SU-DHL-6 (cell line): Measurements from ENCODE around the gene GALNT16.
A peak's percentile ranks its signal among the peaks of the same experiment; 100 is the strongest.

Experiments used
- H2AFZ ChIP-seq: fragments of 200-600 bp; sonication (generic); 2 replicates; pipeline ENCODE4 v1.6.1; 2014; ENCODE audit warnings: low read depth, mild to moderate bottlenecking, moderate library complexity, mixed read lengths, antibody characterized with exemption, low read length; ENCODE audit not compliant: severe bottlenecking
- H3F3A ChIP-seq: fragments of 200-600 bp; shearing (Covaris generic); 2 replicates; pipeline ENCODE4 v1.6.0; 2016; ENCODE audit warnings: antibody characterized with exemption, mild to moderate bottlenecking; ENCODE audit not compliant: insufficient read depth
- H3K27ac ChIP-seq: fragments of 200-600 bp; sonication (generic); 2 replicates; pipeline ENCODE4 v1.5.1; 2016; ENCODE audit warnings: low read depth, mild to moderate bottlenecking, low read length, moderate library complexity, mixed read lengths
- H3K27me3 ChIP-seq: fragments of 200-600 bp; sonication (generic), shearing (Covaris generic); 2 replicates; pipeline ENCODE4 v1.6.0; 2014; ENCODE audit warnings: mild to moderate bottlenecking, low read length
- H3K36me3 ChIP-seq: fragments of 200-600 bp; sonication (generic); 2 replicates; pipeline ENCODE4 v1.6.1; 2014; ENCODE audit warnings: mild to moderate bottlenecking, low read length, mixed read lengths
- H3K4me2 ChIP-seq: fragments of 300-600, 200-600 bp; shearing (Covaris generic), sonication (generic); 2 replicates; pipeline ENCODE4 v1.6.0; 2014; ENCODE audit warnings: low read length, low read depth, mild to moderate bottlenecking; ENCODE audit not compliant: poor library complexity, severe bottlenecking
- H3K4me3 ChIP-seq: fragments of 200-600 bp; sonication (generic); 2 replicates; pipeline ENCODE4 v1.5.1; 2014; ENCODE audit warnings: antibody characterized with exemption, low read length, mild to moderate bottlenecking, mixed read lengths; ENCODE audit not compliant: insufficient read depth, poor library complexity, severe bottlenecking
- H3K79me2 ChIP-seq: fragments of 200-600 bp; sonication (generic); 2 replicates; pipeline ENCODE4 v1.6.1; 2014; ENCODE audit warnings: mild to moderate bottlenecking, low read length, moderate library complexity; ENCODE audit not compliant: insufficient read depth
- H3K9ac ChIP-seq: fragments of 200-600 bp; sonication (generic); 2 replicates; pipeline ENCODE4 v1.7.0; 2014; ENCODE audit warnings: mild to moderate bottlenecking, low read length
- H3K9me2 ChIP-seq: fragments of 200-600 bp; sonication (generic); replicated peaks from 2 replicates; pipeline ENCODE4 v1.6.1; 2014; ENCODE audit warnings: low read length; ENCODE audit not compliant: insufficient read depth
- H3K9me3 ChIP-seq: fragments of 200-600 bp; sonication (generic); 2 replicates; pipeline ENCODE4 v1.6.1; 2014; ENCODE audit warnings: low read length, mixed read lengths; ENCODE audit not compliant: insufficient read depth
- H4K20me1 ChIP-seq: fragments of 200-600 bp; sonication (generic); 2 replicates; pipeline ENCODE4 v1.6.1; 2014; ENCODE audit warnings: low read depth, mild to moderate bottlenecking, antibody characterized with exemption, low read length, moderate library complexity, mixed read lengths
- CTCF ChIP-seq: fragments of 200-600 bp; sonication (generic); IDR thresholded peaks from one replicate; pipeline ENCODE4 v1.5.1; 2017; ENCODE audit warnings: antibody characterized with exemption, mild to moderate bottlenecking, low read length, moderate library complexity; ENCODE audit not compliant: insufficient read depth, poor library complexity, severe bottlenecking
- EZH2phosphoT487 ChIP-seq: fragments of 200-600 bp; sonication (generic), shearing (Covaris generic); conservative IDR thresholded peaks from 2 replicates; pipeline ENCODE4 v1.6.1; 2018; ENCODE audit warnings: mild to moderate bottlenecking, antibody characterized with exemption, low read length, moderate library complexity, mixed read lengths

GALNT16 gene

GRCh38 chr14:69398053-69398817, 138.3 kb downstream of the GALNT16 start, which contains the start of the genes ERH and SLC39A9:
TSS of gene ERH (minus strand) at chr14:69398299. CDS start at chr14:69398233, 66 bp downstream.
TSS of gene SLC39A9 (plus strand) at chr14:69398692. CDS start at chr14:69399370, 678 bp downstream.
- H3K79me2 ChIP-seq = peaks cover 94% of the 10 kb centered on the region

GRCh38 chr14:69398818-69399210, 138.9 kb downstream of the GALNT16 start:
- Histone ChIP-seq H4K20me1 (peaks cover 15% of the 10 kb centered on the region), H3K4me3 (peak overlapping the region; percentile 78), H3K27me3 (no peaks in the 10 kb centered on the region), H3K9ac (peak overlapping the region; percentile 96), H3K9me3 (no peaks in the 10 kb centered on the region), H3K36me3 (peaks cover 25% of the 10 kb centered on the region), H3F3A (no peaks in the 10 kb centered on the region), H2AFZ (peak overlapping the region; percentile 24), H3K9me2 (no peaks in the 10 kb centered on the region), H3K4me2 (peak overlapping the region; percentile 99), H3K79me2 (peaks cover 94% of the 10 kb centered on the region), H3K27ac (peak overlapping the region; percentile 68)
- TF ChIP-seq CTCF (no peak), EZH2phosphoT487 (no peak)

More at GRCh38 chr14:69398053-69398817, 138.3 kb downstream of the GALNT16 start, which contains the start of the genes ERH and SLC39A9:
- TF ChIP-seq CTCF = no peak
- no peak for TF ChIP-seq EZH2phosphoT487
- Histone ChIP-seq H3K9me2 (no peaks in the 10 kb centered on the region), H3K9me3 (no peaks in the 10 kb centered on the region), H2AFZ (peak within 1 kb of the TSS; percentile 55), H3K27ac (peak within 1 kb of the TSS; percentile 68), H3K27me3 (no peaks in the 10 kb centered on the region), H3F3A (no peaks in the 10 kb centered on the region), H3K36me3 (peaks cover 31% of the 10 kb centered on the region), H3K9ac (peak within 1 kb of the TSS; percentile 96), H3K4me3 (peak within 1 kb of the TSS; percentile 78), H4K20me1 (peaks cover 16% of the 10 kb centered on the region), H3K4me2 (peak within 1 kb of the TSS; percentile 99)

GRCh38 chr14:69399750-69400149, 139.8 kb downstream of the GALNT16 start:
- H3K9ac ChIP-seq = peak overlapping the region; percentile 96
- peaks cover 15% of the 10 kb centered on the region for H4K20me1 ChIP-seq
- peak overlapping the region; percentile 99 for H3K4me2 ChIP-seq
- peaks cover 94% of the 10 kb centered on the region for H3K79me2 ChIP-seq
- no peaks in the 10 kb centered on the region for H3K9me3 ChIP-seq
- peak overlapping the region; percentile 78 for H3K4me3 ChIP-seq
- H3K9me2 ChIP-seq = no peaks in the 10 kb centered on the region
- no peak overlapping the region for H3K27ac ChIP-seq
- peaks cover 17% of the 10 kb centered on the region for H3K36me3 ChIP-seq
- H3K27me3 ChIP-seq = no peaks in the 10 kb centered on the region
- H2AFZ ChIP-seq = no peak overlapping the region
- TF ChIP-seq EZH2phosphoT487 = no peak
- no peak for TF ChIP-seq CTCF
- peaks cover 6% of the 10 kb centered on the region; the same call in 1 of the 2 replicates for H3F3A ChIP-seq
